Right ventricle myocardium inferior (tissue), 1 donor: ENCODE measurements around the gene HECTD2. TPM values are rescaled to one million over a fixed set of nuclear protein-coding genes. Genes with fewer than 3 reads are reported as not detected.
A peak's percentile ranks its signal among the peaks of the same experiment; 100 is the strongest.
"Not testable (repeated sequence)": the region's sequence is repeated elsewhere in the genome, so short reads cannot be mapped to it uniquely, and the experiment has no call there.

ENCODE experiments used
- ATAC-seq: fragments of 200-7000 bp; cut with Tn5 transposase; one replicate; pipeline ENCODE4 v1.9.1; 2020; ENCODE audit warnings: mild to moderate bottlenecking, moderate library complexity
- DNase-seq: peaks from one replicate; pipeline ENCODE4 v3.0.0; 2021; ENCODE audit errors: missing footprints
- intact Hi-C: fragments of 100-400 bp; cut with DNase I; formaldehyde crosslinking; loops from one replicate; pipeline ENCODE4 v1.11.0; 2022
- total RNA-seq: library from RNA; stranded (reverse); fragmentation: NEBNext Ultra II Directional; extraction: Animal tissue kit (Norgen Biotek cat#: 25700); gene quantifications from one replicate; pipeline ENCODE4 v1.2.1, GENCODE V29; 2021
- donor health status: DM: no; HTN: yes; CAD: no; lungs with severe emphysema.

The HECTD2 gene
- total RNA-seq, 1 donor from 2014 or later = 2.5 TPM

- ATAC-seq = no peak
- intact Hi-C loops = no loop called here
- no peak for DNase-seq
These were observed 109.9 kb downstream of the HECTD2 start for GRCh38 chr10:91519899-91520514.

DNA sequence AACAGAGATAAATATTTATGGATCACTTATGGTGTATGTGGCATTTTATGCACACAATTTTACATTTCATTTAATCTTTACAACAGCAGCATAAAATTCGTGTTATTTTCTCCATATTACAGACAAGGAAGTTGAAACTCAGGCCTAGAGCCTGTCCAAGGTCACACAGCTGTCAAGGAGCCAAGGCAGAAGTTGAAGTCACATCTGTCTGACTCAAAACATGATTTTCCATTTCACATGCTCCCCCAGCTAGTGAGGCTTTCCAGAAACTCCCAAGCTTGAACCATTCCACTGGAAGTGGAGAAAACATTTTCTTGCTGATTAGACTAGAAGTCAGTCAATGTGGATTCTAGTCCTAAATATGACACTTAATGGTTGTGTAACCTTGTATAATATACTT is 110.5 kb downstream of the HECTD2 start:
- intact Hi-C loops = no loop called here
- DNase-seq = no peak
- peak; percentile 91 for ATAC-seq

- ATAC-seq (no peak), DNase-seq (no peak)
- intact Hi-C loops = no loop called here
These were observed 111.3 kb downstream of the HECTD2 start for GRCh38 chr10:91521439-91521838.

DNA sequence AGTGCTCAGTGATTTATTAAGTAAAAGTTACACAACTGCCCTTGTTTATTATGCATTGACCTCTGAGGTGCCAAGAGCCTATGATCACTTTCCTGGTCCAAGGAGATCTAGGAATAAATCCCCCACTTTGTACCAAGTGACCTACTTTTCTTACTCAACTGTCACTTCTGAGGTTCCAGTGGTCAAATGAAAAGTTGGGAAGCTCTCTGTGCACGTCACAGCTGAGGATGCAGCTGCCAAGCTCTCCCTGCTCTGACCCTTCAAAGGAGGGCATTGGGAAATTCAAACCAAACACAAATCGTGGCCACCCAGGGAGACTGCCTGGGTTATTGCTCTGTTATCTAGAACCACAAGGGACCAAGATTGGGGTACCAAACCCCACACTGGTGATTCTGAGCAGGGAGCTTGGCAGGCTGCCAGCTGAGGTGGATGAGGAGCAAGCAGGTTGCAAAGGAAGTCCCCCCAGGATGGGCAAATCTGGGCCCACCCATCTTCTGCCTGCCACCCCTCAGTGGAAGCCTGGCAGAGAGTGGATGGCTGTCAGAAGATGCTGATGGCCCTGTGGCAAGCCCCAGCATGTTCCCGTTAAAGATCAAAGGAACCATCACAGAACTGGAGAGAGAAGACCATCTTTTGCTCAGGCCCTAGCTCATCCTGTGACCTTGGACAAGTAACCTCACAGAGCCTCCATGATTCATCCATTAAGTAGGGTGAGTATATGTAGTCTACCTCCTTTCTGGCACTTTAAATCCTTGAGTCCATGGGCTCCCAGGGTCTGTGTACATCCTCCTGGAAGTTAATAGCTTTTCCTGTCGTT is 116.0 kb downstream of the HECTD2 start:
- ATAC-seq = peak; percentile 8
- no peak for DNase-seq
- intact Hi-C loops = no loop called here

DNA sequence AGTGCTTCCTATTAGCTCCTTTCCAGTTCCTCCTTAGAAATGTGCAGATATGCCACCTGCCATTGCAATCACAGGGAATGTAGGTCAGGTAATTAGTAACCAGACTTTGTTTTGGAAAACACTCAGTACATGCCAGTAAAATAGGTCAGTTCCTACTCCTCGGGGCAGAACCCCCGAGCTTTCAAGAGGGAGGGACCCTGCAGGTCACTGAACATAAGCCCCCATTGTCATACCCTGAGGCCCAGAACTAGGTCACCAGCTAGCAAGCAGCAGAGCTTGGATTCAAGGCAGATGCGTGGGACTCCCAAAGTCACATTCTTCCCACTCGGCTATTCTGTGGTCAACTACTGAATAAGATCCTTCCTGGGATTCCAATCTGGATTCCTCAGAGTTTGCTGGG is 117.9 kb downstream of the HECTD2 start:
- no peak for ATAC-seq
- no peak for DNase-seq
- intact Hi-C loops = no loop called here

GRCh38 chr10:91528768-91529167 is 118.6 kb downstream of the HECTD2 start:
- ATAC-seq (no peak), DNase-seq (no peak)
- intact Hi-C loops = no loop called here

DNA sequence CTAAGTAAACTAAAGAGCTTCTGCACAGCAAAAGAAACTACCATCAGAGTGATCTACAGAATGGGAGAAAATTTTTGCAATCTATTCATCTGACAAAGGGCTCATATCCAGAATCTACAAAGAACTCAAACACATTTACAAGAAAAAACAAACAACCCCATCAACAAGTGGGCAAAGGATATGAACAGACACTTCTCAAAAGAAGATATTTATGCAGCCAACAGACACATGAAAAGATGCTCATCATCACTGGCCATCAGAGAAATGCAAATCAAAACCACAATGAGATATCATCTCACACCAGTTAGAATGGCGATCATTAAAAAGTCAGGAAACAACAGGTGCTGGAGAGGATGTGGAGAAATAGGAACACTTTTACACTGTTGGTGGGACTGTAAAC is 124.6 kb downstream of the HECTD2 start:
- DNase-seq, ATAC-seq, intact Hi-C loops: not testable (repeated sequence)

- DNase-seq (peak; percentile 80), ATAC-seq (peak; percentile 94)
- intact Hi-C loops = no loop called here
These were observed 126.0 kb downstream of the HECTD2 start for GRCh38 chr10:91536111-91536510.

DNA sequence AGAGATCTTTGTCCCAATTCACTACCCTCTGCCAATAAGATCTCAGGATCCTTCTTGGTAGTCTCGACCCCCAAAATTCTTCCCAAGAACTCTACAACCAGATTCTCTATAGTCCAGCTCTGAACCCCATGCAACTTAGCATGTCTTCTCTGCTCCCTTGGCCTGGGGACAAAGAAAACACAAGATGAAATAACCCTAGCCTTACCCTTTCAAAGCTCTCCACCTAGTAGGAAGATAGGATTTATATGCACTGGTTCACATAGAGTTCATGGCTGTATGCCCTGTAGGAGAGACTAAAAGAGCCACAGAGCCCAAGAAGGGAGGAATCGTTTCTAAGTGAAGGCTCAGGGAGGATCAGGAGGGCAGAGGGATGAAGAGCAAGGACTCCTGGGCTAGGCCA is 126.6 kb downstream of the HECTD2 start:
- DNase-seq = no peak
- intact Hi-C loops = no loop called here
- ATAC-seq = peak; percentile 54

- ATAC-seq (no peak), DNase-seq (no peak)
- intact Hi-C loops = no loop called here
These were observed 127.7 kb downstream of the HECTD2 start for GRCh38 chr10:91537614-91538383.

- ATAC-seq = no peak
- intact Hi-C loops = no loop called here
- no peak for DNase-seq
These were observed 129.8 kb downstream of the HECTD2 start for GRCh38 chr10:91539930-91540329.

DNA sequence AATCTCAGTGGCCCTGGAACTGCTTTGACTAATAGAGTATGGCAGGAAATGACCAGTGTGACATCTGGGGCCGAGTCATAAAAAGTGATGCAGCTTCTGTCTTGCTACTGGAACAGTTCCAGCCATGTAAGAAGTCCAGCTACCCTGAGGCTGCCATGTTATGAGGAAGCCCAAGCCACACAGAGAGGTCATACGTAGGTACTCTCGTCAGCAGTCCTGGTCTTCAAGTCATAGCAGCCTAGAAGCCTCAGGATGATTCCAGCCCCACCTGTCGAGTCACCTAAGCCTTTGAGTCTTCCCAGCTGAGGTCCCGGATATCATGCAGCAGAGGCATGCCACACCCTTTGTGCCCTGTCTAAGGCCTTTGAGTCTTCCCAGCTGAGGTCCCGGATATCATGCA is 130.6 kb downstream of the HECTD2 start:
- ATAC-seq (no peak), DNase-seq (no peak)
- intact Hi-C loops = no loop called here

DNA sequence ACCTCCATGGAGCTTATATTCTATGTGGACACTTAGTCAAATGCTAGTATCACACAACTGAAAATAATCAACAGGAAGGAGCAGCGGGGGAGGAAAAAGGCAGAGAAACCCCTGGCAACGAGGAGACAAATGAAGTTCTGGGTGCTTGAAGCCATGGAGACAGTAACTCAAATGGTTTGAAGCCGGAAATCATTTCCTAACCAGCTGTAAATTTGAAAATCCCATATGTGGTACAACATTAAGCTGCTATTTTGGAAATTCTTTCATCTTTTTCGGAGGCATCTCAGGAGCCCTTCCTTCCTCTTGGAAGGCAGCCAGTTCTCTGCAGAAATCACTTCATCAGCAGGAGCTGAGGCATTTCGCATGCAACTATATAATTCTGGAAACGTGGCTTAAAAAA is 131.3 kb downstream of the HECTD2 start:
- ATAC-seq = peak; percentile 31

GRCh38 chr10:91545384-91545783 is 135.2 kb downstream of the HECTD2 start:
- intact Hi-C loops = no loop called here
- DNase-seq = no peak
- no peak for ATAC-seq

More for the DNA sequence above, 131.3 kb downstream of the HECTD2 start:
- DNase-seq = no peak
- intact Hi-C loops = no loop called here

DNA sequence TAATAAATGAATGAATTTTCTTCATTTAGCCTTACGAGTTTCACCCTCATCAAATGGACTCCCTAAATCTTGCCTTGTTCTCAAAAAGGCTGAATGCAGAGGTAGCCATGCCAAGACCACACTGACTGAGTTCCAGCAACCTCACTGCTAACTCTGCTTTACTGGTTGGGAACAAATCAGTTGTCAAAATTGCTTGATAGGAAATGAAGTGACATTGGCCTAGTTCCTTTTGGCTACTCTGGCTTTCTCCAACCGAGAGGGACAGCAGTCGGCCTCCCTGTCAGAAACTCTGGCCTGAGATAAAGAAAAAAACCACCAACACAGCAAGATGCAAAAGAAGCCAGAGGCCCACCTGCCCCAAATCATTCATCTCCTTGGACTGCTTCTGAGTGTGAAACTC is 135.7 kb downstream of the HECTD2 start:
- ATAC-seq (no peak), DNase-seq (no peak)
- intact Hi-C loops = no loop called here

- DNase-seq (no peak), ATAC-seq (no peak)
- intact Hi-C loops = no loop called here
These were observed 139.1 kb downstream of the HECTD2 start for GRCh38 chr10:91549262-91549661.

GRCh38 chr10:91550021-91550420 is 139.9 kb downstream of the HECTD2 start:
- ATAC-seq (no peak), DNase-seq (no peak)
- intact Hi-C loops = loop anchor here (5.0 to 10.0 kb wide), 3 partner anchors 58 to 255 kb away; no protein-coding TSS in a partner anchor

- ATAC-seq (peak; percentile 82), DNase-seq (peak; percentile 64)
- intact Hi-C loops = loop anchor here (1.0 to 10.0 kb wide), 4 partner anchors 60 to 257 kb away; no protein-coding TSS in a partner anchor
These were observed 141.7 kb downstream of the HECTD2 start for GRCh38 chr10:91551856-91552255.

DNA sequence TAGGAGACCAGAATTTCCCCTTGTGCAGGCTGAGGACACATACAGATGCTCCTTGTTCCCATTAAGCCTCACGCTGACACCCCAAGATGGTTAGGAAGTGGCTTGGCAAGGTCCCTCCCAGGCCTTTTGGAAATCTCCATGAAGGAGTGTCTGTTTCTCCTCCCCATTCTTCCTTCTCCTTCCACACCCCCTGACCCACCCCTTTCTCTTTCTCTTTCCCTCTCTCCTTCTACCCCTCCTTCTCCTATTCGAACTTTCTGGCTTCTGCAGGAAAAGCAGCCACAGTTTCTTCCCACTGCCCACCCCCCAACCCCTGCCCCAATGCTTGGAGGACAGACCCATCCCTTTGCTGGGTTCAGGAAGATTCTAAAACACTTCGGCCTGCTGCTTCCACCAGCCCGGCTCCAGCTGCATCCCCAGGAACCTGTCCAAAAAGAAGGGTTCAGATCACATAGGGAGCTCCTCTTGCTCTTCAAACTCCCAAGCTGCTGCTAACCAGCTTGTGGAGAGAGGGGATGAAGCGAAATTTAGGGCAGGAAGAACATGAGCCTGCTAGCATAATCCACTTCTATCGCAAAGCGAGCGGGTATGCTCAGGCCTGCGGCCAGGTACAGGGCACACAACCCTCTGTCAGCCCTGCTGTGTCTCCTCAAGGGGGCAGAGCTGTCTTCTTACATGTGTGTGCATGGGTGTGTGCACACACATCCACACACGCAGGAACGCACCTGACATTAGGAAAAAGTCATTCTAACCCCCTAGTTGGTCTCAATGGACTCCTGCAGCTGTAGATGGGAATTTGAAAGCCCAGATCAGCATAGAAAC is 142.3 kb downstream of the HECTD2 start:
- intact Hi-C loops = loop anchor here (1.0 to 10.0 kb wide), 4 partner anchors 60 to 258 kb away; no protein-coding TSS in a partner anchor
- peak; percentile 88 for ATAC-seq
- DNase-seq = no peak
